ENCODE data around the gene SPATA25.

SPATA25 gene

DNA sequence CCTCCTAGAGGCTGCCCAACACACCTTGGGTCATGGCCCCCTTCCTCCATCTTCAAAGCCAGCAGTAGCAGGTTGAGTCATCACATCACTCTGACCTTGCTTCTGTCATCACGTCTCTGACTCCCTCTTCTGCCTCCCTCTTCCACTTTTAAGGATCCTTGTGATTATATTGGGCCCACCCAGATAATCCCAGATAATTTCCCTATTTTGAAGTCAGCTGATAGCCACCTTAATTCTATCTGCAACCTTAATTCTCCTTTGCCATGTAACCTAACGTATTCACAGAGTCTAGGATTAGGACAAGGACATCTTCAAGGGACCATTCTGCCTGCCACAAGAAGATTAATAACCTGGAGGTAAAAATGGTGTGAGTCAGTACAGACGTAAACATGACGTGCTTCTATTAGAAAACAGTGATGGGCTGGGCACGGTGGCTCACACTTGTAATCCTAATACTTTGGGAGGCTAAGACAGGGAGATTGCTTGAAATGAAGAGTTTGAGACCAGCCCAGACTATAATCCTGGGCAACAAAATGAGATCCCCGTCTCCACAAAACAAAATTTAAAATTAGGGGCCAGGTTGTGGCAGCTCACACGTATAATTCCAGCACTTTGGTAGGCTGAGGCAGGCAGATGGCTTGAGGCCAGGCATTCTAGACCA, 26.7 kb downstream of the SPATA25 start:
- TF ChIP-seq MYC (IDR thresholded peaks at IDR 0.05; ENCODE audit: low read depth, low read length) = no peak
- TF ChIP-seq POLR2A (IDR thresholded peaks at IDR 0.05; ENCODE audit: extremely low read depth, insufficient read length) = no peak
- TF ChIP-seq, protein P1, sequence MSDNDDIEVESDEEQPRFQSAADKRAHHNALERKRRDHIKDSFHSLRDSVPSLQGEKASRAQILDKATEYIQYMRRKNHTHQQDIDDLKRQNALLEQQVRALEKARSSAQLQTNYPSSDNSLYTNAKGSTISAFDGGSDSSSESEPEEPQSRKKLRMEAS (IDR thresholded peaks at IDR 0.05; ENCODE audit: low read depth, low read length) = no peak
- TF ChIP-seq, protein P2, sequence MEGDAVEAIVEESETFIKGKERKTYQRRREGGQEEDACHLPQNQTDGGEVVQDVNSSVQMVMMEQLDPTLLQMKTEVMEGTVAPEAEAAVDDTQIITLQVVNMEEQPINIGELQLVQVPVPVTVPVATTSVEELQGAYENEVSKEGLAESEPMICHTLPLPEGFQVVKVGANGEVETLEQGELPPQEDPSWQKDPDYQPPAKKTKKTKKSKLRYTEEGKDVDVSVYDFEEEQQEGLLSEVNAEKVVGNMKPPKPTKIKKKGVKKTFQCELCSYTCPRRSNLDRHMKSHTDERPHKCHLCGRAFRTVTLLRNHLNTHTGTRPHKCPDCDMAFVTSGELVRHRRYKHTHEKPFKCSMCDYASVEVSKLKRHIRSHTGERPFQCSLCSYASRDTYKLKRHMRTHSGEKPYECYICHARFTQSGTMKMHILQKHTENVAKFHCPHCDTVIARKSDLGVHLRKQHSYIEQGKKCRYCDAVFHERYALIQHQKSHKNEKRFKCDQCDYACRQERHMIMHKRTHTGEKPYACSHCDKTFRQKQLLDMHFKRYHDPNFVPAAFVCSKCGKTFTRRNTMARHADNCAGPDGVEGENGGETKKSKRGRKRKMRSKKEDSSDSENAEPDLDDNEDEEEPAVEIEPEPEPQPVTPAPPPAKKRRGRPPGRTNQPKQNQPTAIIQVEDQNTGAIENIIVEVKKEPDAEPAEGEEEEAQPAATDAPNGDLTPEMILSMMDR (IDR thresholded peaks at IDR 0.05; ENCODE audit: low read depth, low read length) = no peak
- DNase-seq (ENCODE audit: low read depth) = no peak
- H3K4me3 ChIP-seq (ENCODE audit: low read depth, low read length) = no peak overlapping the region

DNA sequence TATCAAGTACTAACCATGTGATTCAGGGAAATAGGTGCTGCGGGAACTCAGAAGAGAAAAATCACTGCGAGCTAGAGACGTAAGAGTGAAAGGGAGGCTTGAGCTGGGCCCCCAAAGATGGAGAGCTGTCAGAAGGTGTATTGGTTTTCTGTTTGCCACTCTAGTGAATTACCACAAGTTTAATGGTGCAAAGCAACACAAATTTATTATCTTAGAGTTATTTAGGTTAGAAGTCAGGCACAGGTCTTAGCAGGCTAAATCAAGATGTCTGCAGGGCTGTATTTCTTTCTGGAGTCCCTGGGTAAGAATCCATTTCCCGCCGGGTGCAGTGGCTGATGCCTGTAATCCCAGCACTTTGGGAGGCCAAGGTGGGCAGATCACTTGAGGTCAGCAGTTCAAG, 27.5 kb downstream of the SPATA25 start:
- TF ChIP-seq, protein P1 (IDR thresholded peaks at IDR 0.05; ENCODE audit: low read depth, low read length) = no peak
- TF ChIP-seq MYC (IDR thresholded peaks at IDR 0.05; ENCODE audit: low read depth, low read length) (no peak), POLR2A (IDR thresholded peaks at IDR 0.05; ENCODE audit: extremely low read depth, insufficient read length) (no peak)
- TF ChIP-seq, protein P2 (IDR thresholded peaks at IDR 0.05; ENCODE audit: low read depth, low read length) = no peak
- no peak for DNase-seq (ENCODE audit: low read depth)
- H3K4me3 ChIP-seq (ENCODE audit: low read depth, low read length) = no peak overlapping the region

DNA sequence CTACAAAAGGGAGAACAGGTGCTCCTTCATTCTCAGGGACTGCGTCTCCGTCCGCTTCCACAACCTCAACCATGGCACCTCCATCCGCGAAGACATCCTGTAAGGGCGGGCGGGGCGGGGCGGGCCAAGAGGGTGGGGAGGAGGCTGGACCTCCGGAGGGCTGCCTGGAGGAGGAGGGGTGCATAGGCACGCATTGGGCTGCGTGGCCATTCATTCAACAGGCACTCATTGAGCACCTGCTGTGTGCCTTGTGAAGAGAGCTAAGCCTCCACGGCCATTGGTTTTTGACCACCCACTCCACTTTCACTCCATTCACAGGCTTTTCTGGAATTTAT, 29.6 kb downstream of the SPATA25 start:
- no peak for TF ChIP-seq MYC (IDR thresholded peaks at IDR 0.05; ENCODE audit: low read depth, low read length)
- TF ChIP-seq, protein P1 (IDR thresholded peaks at IDR 0.05; ENCODE audit: low read depth, low read length) = peak; percentile 5; the same call in 1 of the 2 replicates
- TF ChIP-seq, protein P2 (IDR thresholded peaks at IDR 0.05; ENCODE audit: low read depth, low read length) = no peak
- DNase-seq (ENCODE audit: low read depth) = no peak
- H3K4me3 ChIP-seq (ENCODE audit: low read depth, low read length) = peak overlapping the region; percentile 90

DNA sequence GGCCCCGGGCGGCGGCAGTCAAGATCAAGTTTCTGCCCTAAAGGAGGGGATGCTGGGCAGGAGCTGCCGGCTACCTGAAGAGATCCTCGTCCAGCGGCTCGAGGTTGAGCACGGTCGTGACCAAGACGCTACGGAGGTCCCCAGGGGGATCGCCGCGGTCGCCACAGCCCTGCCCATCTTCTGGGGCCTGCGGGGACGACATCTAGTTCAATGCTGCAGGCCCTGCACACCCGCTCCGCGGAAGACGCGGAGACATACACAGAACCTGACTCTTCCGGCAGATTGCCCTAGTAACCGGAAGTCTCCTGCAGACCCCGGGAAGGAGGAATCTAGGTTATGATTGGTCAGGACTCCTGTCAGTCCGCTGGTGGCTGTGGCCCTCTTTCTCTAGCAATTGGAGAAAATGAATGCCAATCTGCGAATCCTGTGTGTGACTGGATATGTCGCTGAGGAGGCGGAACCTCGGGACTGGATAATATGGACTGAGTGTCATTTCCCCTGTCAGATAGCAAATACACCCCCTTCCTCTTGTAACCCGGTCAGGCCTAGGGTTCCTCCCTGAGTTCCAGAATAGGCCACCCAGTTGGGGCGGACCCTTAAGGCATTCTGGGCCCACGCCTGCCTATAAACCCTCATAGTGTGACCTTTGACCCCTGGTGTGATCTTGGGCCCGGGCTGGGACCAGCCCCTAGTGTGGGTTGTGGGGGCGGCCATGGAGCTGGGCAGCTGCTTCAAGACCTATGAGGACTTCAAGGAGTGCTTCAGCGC, 30.1 kb downstream of the SPATA25 start, which contains the start of the genes ACOT8 and ZSWIM3:
Gene ACOT8, minus strand, starts transcription at position 279 of the 768 bp plus-strand sequence. Its CDS starts 77 bp downstream, at position 202.
Gene ZSWIM3, plus strand, starts transcription at position 501 of the 768 bp plus-strand sequence. Its CDS starts 212 bp downstream, at position 713.
- peak within 1 kb of the TSS; percentile 90 for H3K4me3 ChIP-seq (ENCODE audit: low read depth, low read length)
- TF ChIP-seq MYC (IDR thresholded peaks at IDR 0.05; ENCODE audit: low read depth, low read length) = peak; percentile 18; the same call in 1 of the 2 replicates
- TF ChIP-seq, protein P1 (IDR thresholded peaks at IDR 0.05; ENCODE audit: low read depth, low read length) = 0 out of 2 replicates have a peak, but pooled peaks have one; percentile 3
- TF ChIP-seq, protein P2 (IDR thresholded peaks at IDR 0.05; ENCODE audit: low read depth, low read length) = no peak
- TF ChIP-seq POLR2A (IDR thresholded peaks at IDR 0.05; ENCODE audit: extremely low read depth, insufficient read length) = peak; percentile 80
- DNase-seq (ENCODE audit: low read depth) = peak; percentile 100

DNA sequence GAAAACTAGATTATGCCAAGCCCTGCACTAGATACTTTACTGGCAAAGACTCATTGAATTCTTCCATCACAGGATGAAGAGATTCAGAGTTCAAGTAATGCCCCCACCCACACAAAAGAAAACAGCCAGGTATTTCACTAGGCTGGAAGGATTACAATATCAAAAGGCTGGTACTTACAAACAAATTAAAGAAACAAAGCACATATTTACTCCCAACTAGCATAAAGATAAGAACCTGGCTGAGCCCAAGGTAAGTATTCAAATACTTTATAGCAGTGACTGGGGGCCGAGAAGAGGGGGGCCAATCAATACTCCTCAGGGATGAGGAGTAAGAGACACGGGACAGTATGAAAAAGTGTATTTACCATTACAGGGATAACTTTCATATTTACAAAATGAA, 33.9 kb downstream of the SPATA25 start:
- no peak overlapping the region for H3K4me3 ChIP-seq (ENCODE audit: low read depth, low read length)
- TF ChIP-seq POLR2A (IDR thresholded peaks at IDR 0.05; ENCODE audit: extremely low read depth, insufficient read length) = no peak
- TF ChIP-seq, protein P1 (IDR thresholded peaks at IDR 0.05; ENCODE audit: low read depth, low read length) = no peak
- TF ChIP-seq MYC (IDR thresholded peaks at IDR 0.05; ENCODE audit: low read depth, low read length) = no peak
- TF ChIP-seq, protein P2 (IDR thresholded peaks at IDR 0.05; ENCODE audit: low read depth, low read length) = no peak
- DNase-seq (ENCODE audit: low read depth) = no peak

Measured in NB4 (cell line).